ENCODE results near the gene ATR. TPM values are rescaled to one million over a fixed set of nuclear protein-coding genes. Genes with fewer than 3 reads are reported as not detected.
"Not testable (repeated sequence)": the region's sequence is repeated elsewhere in the genome, so short reads cannot be mapped to it uniquely, and the experiment has no call there.

ATR gene
- total and polyA plus RNA-seq, 7 donors: 3.7 to 11.1 (median 7.5) TPM

DNA sequence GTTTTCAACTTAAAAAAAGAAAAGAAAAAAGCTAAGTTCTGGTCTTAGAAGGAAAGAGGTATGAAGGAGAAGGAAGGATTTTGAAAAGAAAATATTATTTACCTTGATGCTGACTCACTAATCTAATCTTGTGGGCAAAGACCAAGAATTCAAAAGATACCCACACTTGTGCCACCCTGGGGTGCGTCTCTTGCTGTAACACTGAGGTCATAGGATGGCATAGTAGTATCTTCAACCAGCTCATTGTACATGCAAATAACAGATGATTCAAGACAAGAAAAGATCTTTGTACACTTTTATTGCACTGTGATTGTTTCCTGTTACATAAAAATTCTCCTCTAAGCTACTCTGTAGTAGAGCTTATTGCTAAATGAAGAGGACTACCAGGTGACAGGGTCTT is 35.0 kb upstream of the ATR start:
- ATAC-seq: no peak
- WGBS, 3 donors: 86 to 100% (median 95%) methylated on average over 1 of the region's 1 CpG
- no peak for DNase-seq

GRCh38 chr3:142611206-142611605 is 32.7 kb upstream of the ATR start:
- ATAC-seq (no peak), DNase-seq (no peak)
- H3K4me1 ChIP-seq: no peaks in the 10 kb centered on the region
- no peak overlapping the region for H3K4me3 ChIP-seq
- H3K9me3 ChIP-seq: no peaks in the 10 kb centered on the region
- no peaks in the 10 kb centered on the region for H3K36me3 ChIP-seq (ENCODE audit: insufficient read depth in 1 of 2, low read depth in 1 of 2)
- TF ChIP-seq CTCF (IDR thresholded peaks at IDR 0.05): no peak
- H3K27ac ChIP-seq: no peak overlapping the region
- 88 to 93% (median 89%) methylated on average over 1 of the region's 1 CpG for WGBS, 3 donors
- intact Hi-C loops (cut with DNase I): no loop called here
- H3K27me3 ChIP-seq (ENCODE audit: insufficient read depth in 3 of 3, low read length in 2 of 3): no peaks in the 10 kb centered on the region

More for the DNA sequence above, 35.0 kb upstream of the ATR start:
- H3K36me3 ChIP-seq (ENCODE audit: insufficient read depth in 1 of 2, low read depth in 1 of 2): no peaks in the 10 kb centered on the region
- no peaks in the 10 kb centered on the region for H3K27me3 ChIP-seq (ENCODE audit: insufficient read depth in 3 of 3, low read length in 2 of 3)
- no peak for TF ChIP-seq CTCF (IDR thresholded peaks at IDR 0.05)
- intact Hi-C loops (cut with DNase I): no loop called here
- H3K4me1 ChIP-seq: no peaks in the 10 kb centered on the region
- no peak overlapping the region for H3K27ac ChIP-seq
- no peaks in the 10 kb centered on the region for H3K9me3 ChIP-seq
- H3K4me3 ChIP-seq: no peak overlapping the region

GRCh38 chr3:142609136-142609535 is 30.6 kb upstream of the ATR start:
- Histone ChIP-seq H3K4me3 (no peak overlapping the region), H3K9me3 (no peaks in the 10 kb centered on the region), H3K27ac (no peak overlapping the region), H3K4me1 (no peaks in the 10 kb centered on the region), H3K36me3 (ENCODE audit: insufficient read depth in 1 of 2, low read depth in 1 of 2) (no peaks in the 10 kb centered on the region), H3K27me3 (ENCODE audit: insufficient read depth in 3 of 3, low read length in 2 of 3) (no peaks in the 10 kb centered on the region)
- intact Hi-C loops (cut with DNase I): no loop called here
- WGBS, 3 donors: 74 to 79% (median 75%) methylated on average over 1 of the region's 1 CpG
- TF ChIP-seq CTCF (IDR thresholded peaks at IDR 0.05): no peak
- DNase-seq (no peak), ATAC-seq (no peak)

- Histone ChIP-seq H3K27ac (no peak overlapping the region), H3K36me3 (ENCODE audit: insufficient read depth in 1 of 2, low read depth in 1 of 2) (no peaks in the 10 kb centered on the region), H3K9me3 (no peaks in the 10 kb centered on the region), H3K4me1 (no peaks in the 10 kb centered on the region), H3K27me3 (ENCODE audit: insufficient read depth in 3 of 3, low read length in 2 of 3) (no peaks in the 10 kb centered on the region), H3K4me3 (no peak overlapping the region)
- ATAC-seq: no peak
- no peak for DNase-seq
- WGBS, 3 donors: 77 to 83% (median 79%) methylated on average over 1 of the region's 1 CpG
- intact Hi-C loops (cut with DNase I): no loop called here
- TF ChIP-seq CTCF (IDR thresholded peaks at IDR 0.05): no peak
Measured at GRCh38 chr3:142608631-142609030, 30.1 kb upstream of the ATR start.

- no peak overlapping the region for H3K4me3 ChIP-seq
- H3K9me3 ChIP-seq: no peaks in the 10 kb centered on the region
- no peaks in the 10 kb centered on the region for H3K4me1 ChIP-seq
- intact Hi-C loops (cut with DNase I): no loop called here
- TF ChIP-seq CTCF (IDR thresholded peaks at IDR 0.05): no peak
- DNase-seq (no peak), ATAC-seq (no peak)
- no peaks in the 10 kb centered on the region for H3K36me3 ChIP-seq (ENCODE audit: insufficient read depth in 1 of 2, low read depth in 1 of 2)
- no peak overlapping the region for H3K27ac ChIP-seq
- H3K27me3 ChIP-seq (ENCODE audit: insufficient read depth in 3 of 3, low read length in 2 of 3): no peaks in the 10 kb centered on the region
Measured at GRCh38 chr3:142604940-142605339, 26.4 kb upstream of the ATR start.

DNA sequence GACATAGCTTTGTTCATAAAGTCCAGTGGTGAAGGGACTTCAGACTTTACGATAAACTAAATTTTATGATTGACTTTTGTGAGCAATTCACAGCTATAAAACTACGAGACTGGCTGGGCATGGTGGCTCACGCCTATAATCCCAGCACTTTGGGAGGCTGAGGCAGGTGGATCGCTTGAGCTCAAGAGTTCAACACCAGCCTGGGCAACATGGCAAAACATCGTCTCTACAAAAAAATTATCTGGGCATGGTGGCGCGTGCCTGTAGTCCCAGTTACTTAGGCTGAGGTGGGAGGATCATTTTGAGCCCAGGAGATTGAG is 24.8 kb upstream of the ATR start:
- H3K9me3 ChIP-seq; H3K4me3 ChIP-seq; H3K4me1 ChIP-seq; H3K27ac ChIP-seq; DNase-seq; ATAC-seq; H3K27me3 ChIP-seq (ENCODE audit: insufficient read depth in 3 of 3, low read length in 2 of 3); intact Hi-C loops (cut with DNase I); H3K36me3 ChIP-seq (ENCODE audit: insufficient read depth in 1 of 2, low read depth in 1 of 2): not testable (repeated sequence)
- 83 to 92% (median 87%) methylated on average over 7 of the region's 7 CpGs for WGBS, 3 donors
